ENCODE measurements around the gene STOML3. TPM values are rescaled to one million over a fixed set of nuclear protein-coding genes. Genes with fewer than 3 reads are reported as not detected.

STOML3 gene
- total and polyA plus RNA-seq, 2 of the 8 experiments (the other 6 are each of a cell fraction or from before 2014, with no cell fraction given): 0.06 TPM; not detected in 1

- TF ChIP-seq KDM1A (IDR thresholded peaks at IDR 0.05; ENCODE audit: borderline replicate concordance, low read length) (no peak), TAF1 (IDR thresholded peaks at IDR 0.05; ENCODE audit: low read depth, low read length) (no peak), RFX5 (IDR thresholded peaks at IDR 0.05; ENCODE audit: borderline replicate concordance, low read depth, low read length) (no peak), KDM5A (IDR thresholded peaks at IDR 0.05; ENCODE audit: low read length) (no peak), SIN3A (conservative IDR thresholded peaks at IDR 0.05 in 1 of 2, IDR thresholded peaks at IDR 0.05 in 1 of 2; ENCODE audit: low read depth in 1 of 2, low read length in 2 of 2) (no peak), CTCF (IDR thresholded peaks at IDR 0.05; ENCODE audit: control extremely low read depth in 1 of 3, insufficient read depth in 1 of 3, low read depth in 1 of 3, low read length in 3 of 3) (no peak), SAP30 (IDR thresholded peaks at IDR 0.05; ENCODE audit: insufficient read depth, insufficient replicate concordance, low read length) (no peak), CREB1 (IDR thresholded peaks at IDR 0.05) (no peak), JUN (IDR thresholded peaks at IDR 0.05; ENCODE audit: low read depth, low read length) (no peak)
These were observed 25.5 kb upstream of the STOML3 start (continued) for GRCh38 chr13:39016087-39016486.
